Measurements from ENCODE around the gene ARFRP1.

The ARFRP1 gene

DNA sequence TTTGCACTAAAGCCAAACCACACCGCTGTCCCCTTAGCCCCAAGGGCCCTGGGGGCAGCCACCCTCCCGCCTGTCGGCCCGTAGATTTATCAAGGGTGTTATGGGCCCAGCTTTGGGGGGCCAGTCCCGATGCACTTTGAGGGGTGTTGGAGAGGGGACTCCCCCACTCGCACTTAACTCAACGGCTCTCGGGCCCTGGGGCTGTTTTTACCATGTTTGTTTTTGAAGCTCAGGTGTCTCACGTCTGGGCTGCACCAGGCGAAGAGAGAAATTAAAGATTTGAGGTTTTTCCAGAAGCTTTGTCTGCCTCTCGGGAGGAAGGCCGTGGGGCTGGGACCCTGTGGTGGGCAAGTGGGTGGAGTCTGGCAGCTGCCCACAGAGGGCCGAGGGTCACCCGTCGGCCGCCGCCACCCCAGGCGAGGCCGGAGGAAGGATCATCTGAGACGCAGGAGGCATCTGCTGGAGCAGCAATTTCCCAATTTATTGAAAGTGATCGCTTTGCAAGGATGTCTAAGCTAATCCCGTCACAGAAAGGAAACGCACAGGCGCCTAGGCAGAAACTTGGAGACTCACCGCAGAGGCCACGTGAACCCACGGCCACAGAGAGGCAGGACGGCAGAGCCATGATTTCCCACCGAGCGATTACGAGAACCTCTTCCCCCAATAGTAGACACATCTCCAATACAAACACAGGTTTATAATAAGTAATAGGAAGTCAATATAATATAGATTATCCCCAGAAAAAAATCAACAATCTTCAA, 35.6 kb upstream of the ARFRP1 start:
- no peak for DNase-seq

DNA sequence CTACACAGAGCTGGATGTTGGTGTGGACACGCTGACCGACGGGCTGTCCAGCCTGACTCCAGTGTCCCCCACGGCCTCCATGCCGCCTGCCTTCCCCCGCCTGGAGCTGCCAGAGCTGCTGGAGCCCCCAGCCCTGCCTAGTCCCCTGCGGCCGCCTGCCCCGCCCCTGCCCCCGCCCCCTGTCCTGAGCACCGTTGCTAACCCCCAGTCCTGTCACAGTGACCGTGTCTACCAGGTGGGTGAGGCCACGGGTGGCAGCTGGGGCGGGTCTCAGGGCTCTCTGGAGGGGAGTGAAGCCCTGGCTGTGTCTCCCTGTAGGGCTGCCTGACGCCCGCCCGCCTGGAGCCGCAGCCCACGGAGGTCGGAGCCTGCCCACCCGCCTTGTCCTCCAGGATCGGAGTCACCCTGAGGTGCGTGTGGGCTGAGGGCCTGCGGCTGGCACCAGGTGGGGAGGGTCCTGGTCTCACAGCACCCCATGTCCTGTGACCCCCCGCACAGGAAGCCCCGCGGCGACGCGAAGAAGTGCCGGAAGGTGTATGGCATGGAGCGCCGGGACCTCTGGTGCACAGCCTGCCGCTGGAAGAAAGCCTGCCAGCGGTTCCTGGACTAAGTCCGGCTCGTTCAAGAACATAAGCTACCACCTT, 34.7 kb upstream of the ARFRP1 start:
- DNase-seq, result no peak

DNA sequence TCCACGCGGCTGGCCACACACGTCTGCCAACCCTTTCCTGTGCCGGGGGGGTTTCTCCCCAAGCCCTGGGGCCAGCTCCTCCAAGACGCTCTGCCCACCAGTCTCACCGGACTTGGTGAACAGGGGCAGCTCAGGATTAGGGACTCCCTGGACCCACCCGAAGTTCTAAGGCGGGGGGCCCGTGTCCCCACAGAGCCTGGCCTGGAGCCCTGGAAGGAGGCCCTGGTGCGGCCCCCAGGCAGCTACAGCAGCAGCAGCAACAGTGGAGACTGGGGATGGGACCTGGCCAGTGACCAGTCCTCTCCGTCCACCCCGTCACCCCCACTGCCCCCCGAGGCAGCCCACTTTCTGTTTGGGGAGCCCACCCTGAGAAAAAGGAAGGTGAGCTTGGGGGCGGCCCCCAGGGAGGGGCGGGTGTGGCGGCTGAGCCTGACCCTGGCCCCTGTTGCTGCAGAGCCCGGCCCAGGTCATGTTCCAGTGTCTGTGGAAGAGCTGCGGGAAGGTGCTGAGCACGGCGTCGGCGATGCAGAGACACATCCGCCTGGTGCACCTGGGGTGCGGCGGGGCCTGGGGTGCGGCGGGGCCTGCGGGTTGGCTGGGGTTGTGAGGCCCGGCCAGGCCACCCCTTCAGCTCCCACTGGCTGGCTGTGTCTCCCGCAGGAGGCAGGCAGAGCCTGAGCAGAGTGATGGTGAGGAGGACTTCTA, 34.1 kb upstream of the ARFRP1 start:
- DNase-seq, result no peak

DNA sequence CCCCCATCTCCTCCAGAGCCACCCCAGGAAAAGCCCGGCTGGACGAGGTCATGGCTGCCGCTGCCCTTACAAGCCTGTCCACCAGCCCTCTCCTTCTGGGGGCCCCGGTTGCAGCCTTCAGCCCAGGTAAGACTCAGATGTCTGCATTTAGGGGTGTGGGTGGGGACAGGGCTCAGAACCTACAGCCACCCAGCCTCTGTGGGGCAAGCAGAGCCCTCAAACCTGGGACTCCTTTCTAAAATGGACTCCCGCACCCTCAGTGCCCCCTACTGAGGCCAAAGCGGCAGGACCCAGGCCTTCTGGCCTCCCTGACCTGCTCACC, 33.5 kb upstream of the ARFRP1 start:
- no peak for DNase-seq

DNA sequence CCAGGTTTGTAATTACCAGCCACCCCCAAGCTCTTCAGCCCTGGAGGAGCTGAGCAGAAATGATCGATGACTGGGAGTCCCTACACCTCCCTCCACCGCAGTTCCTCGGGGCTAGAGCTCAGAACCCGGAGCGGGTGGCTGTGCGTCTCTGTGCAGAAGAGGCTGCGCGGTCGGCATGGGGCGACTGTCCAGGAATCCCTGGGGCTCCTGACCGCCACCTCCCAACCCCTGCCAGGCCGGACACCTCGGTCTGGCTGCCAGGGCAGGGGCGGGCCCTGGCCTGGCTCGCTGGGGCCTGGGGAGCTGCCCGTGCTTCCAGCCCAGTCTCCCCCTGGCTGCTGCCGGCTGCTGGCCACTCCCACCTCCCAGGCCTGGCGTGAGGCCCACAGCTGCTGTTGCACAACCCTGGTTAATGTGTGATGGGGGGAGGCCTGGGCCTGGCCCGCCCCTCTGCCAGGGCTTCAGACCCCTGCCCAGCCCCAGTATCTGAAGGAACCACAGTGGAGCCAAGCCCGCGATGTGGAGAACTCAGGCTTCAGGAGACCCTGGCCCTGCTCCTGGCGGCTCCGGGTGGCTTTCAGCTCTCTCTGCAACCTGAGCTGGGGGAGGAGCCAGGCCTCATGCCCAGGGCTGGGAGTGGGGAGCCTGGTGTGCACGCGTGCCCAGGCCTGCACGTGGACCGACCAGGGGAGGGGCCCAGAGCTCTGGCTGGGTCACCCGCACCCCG, 33.0 kb upstream of the ARFRP1 start:
- DNase-seq, result peak; percentile 76 to 91

DNA sequence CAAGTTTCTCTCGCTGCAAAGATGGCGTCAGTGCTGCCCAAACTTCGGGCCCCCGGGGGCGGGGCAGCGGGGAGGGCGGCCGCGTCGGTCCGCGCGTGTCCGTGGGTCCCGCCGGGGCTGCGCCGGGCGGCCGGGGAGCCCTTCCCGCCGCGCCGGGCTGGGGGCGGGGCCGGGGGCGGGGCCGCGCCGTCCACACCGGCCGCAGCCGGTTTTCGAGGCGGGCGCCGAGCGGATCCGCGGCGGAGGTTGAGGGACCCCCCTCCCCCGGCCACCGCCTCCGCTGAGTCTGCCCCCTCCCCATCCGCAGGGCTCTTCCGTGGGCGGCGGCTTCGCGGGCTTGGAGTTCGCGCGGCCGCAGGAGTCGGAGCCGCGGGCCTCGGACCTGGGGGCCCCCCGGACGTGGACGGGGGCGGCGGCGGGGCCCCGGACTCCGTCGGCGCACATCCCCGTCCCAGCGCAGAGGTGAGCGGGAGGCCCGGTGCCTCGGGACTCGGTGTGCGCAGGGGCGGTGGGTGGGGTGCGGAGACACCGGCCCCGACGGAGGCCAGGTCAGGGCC, 32.4 kb upstream of the ARFRP1 start:
- peak in 1 of 2 experiments; percentile 71 for DNase-seq

DNA sequence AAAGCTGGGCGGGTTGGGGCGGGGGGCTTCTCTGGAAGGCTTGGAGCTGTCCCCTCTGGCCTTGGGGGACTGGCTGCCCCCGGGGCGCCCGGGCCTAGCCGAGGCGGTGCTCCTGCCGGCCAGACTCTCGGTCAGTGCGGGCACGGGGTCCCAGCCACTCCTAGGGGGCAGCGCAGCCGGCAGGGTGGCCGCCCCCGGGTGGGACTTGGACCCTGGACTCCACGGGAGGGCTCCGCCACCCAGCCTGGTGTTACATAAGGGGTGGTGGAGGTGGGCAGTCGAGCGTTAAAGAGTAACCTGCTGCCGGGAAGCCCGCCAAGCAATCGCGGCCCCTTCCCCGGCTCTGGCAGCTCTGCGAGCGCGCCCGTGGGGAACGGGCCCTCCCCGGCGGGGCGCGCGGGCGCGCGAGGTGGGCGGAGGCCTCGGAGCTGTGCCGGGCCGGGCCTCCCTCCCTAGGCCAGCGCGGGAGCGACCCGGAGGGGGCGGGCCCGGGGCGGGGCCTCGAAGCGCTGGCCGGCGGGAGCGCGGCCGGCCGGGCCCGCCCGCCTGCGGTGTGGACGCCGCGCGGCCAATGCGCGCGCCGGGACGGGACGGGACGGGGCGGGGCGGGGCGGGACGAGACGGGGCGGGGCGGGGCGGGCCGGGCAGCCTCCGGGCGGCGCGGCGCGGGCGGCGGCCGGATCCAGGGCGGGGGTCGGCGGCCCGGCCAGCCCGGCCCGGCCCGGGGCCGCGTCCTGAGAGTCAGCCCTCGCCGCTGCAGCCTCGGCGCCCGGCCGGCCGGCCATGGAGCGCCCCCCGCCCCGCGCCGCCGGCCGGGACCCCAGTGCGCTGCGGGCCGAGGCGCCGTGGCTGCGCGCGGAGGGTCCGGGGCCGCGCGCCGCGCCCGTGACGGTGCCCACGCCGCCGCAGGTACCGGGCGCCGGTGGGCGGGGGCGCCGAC, 31.6 kb upstream of the ARFRP1 start, which contains the start of gene SLC2A4RG:
SLC2A4RG (plus strand) TSS at position 647 of the 940 bp plus-strand sequence; CDS start at position 784, 137 bp downstream.
- DNase-seq, result peak; percentile 36 to 95

DNA sequence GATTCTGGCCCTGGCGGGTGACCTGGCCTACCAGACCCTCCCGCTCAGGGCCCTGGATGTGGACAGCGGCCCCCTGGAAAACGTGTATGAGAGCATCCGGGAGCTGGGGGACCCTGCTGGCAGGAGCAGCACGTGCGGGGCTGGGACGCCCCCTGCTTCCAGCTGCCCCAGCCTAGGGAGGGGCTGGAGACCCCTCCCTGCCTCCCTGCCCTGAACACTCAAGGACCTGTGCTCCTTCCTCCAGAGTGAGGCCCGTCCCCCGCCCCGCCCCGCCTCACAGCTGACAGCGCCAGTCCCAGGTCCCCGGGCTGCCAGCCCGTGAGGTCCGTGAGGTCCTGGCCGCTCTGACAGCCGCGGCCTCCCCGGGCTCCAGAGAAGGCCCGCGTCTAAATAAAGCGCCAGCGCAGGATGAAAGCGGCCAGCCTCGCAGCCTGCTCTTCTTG, 30.9 kb upstream of the ARFRP1 start:
- DNase-seq, result peak; percentile 49 to 83

DNA sequence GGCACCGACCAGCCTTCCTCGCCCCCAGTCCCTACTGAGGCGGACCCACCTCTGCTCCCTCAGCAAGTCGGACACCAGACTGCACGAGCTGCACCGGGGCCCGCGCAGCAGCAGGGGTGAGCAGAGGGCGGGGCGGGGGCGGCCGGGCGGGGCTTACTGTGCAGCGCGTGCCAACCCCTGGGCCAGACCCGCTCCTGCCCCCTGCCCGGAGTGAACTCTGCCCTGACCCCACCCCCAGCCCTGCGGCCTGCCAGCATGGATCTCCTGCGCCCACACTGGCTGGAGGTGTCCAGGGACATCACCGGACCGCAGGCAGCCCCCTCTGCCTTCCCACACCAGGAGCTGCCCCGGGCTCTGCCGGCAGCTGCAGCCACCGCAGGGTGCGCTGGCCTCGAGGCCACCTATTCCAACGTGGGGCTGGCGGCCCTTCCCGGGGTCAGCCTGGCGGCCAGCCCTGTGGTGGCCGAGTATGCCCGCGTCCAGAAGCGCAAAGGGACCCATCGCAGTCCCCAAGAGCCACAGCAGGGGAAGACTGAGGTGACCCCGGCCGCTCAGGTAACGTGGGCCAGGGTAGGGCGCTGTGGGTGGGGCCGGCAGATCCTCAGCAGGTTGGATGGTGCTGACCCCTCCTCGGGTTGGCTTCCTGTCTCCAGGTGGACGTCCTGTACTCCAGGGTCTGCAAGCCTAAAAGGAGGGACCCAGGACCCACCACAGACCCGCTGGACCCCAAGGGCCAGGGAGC, 30.3 kb upstream of the ARFRP1 start:
- peak in 1 of 2 experiments; percentile 55 for DNase-seq

DNA sequence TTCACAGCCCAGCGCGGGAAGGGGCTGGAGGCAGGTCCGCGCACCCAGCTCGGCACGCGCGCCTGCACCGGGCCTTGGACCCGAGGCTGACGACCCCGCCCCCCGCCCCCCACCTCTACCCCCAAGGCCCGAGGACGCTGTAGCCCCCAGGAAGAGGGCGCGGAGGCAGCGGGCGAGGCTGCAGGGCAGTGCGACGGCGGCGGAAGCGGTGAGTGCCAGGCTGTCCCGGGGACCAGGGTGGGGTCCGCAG, 29.8 kb upstream of the ARFRP1 start:
- DNase-seq, result no peak

DNA sequence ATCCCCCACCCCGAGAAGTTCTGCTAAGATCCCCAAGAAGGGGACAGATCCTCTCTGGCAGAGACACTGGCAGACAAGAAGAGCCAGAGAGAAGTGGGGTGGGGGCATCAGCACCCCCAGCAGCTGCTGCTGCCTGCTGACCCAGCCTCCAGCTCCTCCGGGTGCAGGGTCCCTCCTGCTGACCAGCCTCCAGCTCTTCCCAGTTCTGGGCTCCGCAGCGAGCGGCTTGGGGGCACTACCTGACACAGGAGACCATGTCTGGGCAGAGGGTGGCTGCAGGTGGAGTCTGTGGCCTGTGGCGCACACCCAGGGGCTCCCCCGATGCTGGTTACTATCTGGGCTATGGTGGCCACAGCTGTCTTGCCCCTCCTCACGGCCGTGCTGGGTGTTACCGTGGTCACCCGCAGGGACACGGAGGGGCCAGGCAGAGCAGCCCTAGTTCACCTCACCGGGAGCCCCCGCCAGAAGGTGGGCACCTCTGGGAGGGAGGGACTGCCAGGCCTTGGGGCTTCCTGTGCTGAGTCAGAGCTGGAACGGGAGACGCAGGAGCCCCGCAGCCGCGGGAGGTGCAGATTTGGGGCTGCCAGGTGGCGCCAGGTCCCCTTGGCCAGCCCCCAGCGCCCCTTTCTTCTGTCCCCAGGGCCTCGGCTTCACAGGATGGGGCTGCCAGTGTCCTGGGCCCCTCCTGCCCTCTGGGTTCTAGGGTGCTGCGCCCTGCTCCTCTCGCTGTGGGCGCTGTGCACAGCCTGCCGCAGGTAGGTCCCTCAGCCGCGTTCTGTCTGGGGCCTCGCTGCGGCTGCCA, 29.3 kb upstream of the ARFRP1 start:
- DNase-seq, result peak in 1 of 2 experiments; percentile 67

DNA sequence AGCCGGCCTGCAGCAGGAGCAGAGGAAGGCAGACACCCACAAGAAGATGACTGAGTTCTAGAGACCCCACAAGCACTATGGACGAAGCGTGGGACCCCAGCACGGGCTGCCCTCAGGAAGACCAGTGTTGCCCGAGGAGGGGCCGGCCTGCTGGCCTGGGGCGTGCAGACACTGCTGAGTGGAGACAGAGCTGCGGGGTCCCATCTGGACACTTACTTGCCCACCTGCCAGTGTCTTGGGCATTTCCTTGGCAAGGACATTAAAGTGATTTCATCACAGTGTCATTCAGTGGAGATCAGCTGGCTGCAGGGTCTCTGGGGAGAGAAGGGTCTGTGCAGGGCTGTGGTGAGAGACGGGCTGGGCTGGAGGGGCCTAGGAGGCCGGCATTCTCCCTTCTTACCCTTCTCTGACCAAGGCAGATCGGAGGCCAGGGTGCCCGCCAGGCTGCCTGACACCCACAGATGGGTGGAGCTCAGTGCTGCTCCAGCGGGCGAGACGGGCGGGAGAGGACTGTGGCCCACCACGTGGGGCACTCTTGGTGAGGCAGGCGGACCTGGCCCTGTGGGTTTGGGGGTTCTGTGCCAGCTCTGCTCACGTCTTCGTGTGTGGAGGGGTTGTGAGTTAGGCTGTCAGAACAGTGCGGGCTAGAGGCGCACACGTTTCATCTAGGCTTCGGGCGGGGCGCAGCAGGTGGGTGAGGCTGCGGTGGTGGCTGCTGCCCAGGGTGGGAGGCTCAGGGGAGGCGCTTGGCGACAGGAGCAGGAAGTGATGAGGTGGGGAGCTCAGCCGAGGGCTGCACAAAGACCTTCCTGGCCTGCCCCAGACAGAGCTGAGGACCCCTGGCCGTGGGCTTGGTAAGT, 28.3 kb upstream of the ARFRP1 start, which contains the start of gene LIME1:
LIME1 (plus strand) TSS at position 806 of the 860 bp plus-strand sequence. CDS start 886 bp downstream, outside the sequence.
- DNase-seq, result peak in 1 of 2 experiments; percentile 30

DNA sequence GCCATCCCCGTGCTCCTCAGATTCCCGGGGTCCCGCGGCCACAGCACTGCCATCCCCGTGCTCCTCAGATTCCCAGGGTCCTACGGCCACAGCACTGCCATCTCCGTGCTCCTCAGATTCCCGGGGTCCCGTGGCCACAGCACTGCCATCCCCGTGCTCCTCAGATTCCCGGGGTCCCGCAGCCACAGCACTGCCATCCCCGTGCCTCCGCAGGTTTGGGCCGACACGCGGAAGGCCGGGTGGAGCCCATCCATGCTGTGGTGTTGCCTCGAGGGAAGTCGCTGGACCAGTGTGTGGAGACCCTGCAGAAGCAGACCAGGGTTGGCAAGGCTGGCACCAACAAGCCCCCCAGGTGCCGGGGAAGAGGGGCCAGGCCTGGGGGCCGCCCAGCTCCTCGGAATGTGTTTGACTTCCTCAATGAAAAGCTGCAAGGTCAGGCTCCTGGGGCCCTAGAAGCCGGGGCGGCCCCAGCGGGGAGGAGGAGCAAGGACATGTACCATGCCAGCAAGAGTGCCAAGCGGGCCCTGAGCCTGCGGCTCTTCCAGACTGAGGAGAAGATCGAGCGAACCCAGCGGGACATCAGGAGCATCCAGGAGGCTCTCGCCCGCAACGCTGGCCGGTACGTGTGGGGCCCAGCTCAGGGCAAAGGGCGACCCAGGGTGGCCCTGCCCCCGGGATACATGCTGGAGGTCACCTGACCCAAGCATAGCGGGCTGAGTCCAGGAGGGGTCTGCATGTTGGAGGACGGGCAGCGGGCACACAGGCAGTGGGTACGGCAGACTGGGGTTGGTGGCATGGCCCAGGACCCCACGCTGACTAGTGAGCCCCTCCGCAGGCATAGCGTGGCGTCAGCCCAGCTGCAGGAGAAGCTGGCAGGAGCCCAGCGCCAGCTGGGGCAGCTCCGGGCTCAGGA, 27.4 kb upstream of the ARFRP1 start:
- DNase-seq, result no peak

DNA sequence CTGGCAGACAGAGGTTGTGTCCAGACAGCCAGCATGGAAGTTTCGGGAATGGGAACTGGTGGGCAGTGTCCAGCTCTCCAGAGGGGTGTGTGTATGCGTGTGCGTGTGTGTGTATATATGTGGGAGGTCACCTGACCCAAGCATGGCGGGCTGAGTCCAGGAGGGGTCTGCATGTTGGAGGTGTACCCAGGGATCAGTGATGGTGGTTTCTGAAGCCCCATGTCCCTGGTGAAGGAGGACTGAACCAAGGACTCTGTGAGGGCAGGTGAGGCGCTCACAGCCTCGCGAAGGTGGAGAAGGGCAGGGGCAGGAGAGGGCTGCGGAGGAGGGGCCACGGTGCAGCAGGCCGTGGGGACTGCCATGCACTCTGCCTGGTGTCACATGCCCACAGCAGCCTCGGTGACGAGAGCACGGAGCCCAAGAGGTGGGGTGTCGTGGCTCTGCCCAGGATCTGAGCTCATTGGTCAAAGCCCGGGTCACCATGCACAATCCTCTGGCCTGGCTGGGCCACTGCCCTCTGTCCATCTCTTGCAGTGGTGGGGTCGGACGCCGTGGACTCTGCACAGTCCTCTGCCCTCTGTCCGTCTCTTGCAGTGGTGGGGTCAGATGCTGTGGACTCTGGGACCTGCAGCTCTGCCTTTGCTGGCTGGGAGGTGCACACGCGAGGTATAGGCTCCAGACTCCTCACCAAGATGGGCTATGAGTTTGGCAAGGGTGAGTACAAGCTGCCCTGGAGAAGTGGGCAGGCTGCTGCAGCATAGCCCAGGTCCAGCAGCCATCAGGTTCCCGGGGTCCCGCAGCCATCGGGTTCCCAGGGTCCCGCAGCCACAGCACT, 26.6 kb upstream of the ARFRP1 start:
- no peak for DNase-seq

DNA sequence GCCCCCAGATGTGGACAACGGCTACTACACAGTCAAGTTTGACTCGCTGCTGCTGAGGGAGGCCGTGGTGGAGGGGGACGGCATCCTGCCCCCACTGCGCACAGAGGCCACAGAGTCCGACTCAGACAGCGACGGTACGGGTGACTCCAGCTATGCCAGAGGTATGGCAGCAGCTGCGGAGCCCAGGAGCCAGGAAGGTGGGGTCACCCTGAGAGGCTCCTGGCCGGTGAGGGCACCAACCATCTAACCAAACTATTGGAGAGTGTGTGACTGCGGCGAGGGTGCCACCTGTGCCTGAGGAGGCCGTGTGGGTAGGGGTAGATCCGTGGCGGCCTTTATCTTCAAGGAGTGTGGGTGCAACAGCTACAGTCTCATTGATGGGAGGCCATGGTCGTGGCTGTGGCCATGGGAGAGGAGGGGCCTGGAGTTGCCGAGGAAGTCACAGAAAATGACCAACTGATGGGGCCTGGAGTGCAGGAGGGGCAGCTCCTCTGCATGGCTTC, 25.9 kb upstream of the ARFRP1 start:
- no peak for DNase-seq

DNA sequence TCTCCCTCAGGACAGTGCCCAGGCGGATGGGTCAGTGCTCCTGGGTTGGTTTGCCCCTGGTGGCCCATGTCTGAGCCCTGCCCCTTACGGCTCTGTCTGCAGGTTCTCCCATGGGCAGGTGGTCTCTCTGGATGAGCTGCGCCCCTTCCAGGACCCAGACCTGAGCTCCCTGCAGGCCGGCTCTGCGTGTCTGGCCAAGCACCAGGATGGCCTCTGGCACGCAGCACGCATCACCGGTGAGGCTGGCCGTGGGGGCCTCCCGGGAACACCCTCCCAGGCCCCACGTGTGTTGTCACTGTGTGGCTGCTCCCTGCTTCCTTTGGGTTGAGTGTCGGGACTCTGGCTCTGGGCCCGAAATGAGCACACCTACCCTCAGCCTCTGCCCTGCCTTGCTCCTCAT, 25.3 kb upstream of the ARFRP1 start:
- DNase-seq, result no peak
